Panc1 (cell line): ENCODE measurements around the gene GAMT. TPM values are rescaled to one million over a fixed set of nuclear protein-coding genes. Genes with fewer than 3 reads are reported as not detected.

ENCODE experiments used
- ATAC-seq: fragments of 200-7000 bp; cut with Tn5 transposase; 2 replicates; pipeline ENCODE4 v1.9.1; 2020; ENCODE audit warnings: mild to moderate bottlenecking, moderate library complexity
- BruUV-seq: library from RNA; stranded (reverse); fragments of 400-500 nt; replicated peaks from 2 replicates; lab custom pipeline; 2021; lab: Mats Ljungman, UMichigan
- CTCF ChIA-PET: fragments of 300-600 bp; sonication (Branson Sonifier 250); formaldehyde crosslinking; loops from one replicate; lab custom pipeline; 2022; ENCODE audit warnings: antibody characterized with exemption; lab: Charles Lee
- POLR2A ChIA-PET: fragments of 300-600 bp; sonication (Branson Sonifier 250); formaldehyde crosslinking; loops from one replicate; lab custom pipeline; 2022; ENCODE audit warnings: antibody characterized with exemption; lab: Charles Lee
- DNase-seq: peaks from one replicate; pipeline ENCODE4 v3.0.0-alpha.2; 2010; ENCODE audit warnings: low read depth, low spot score
- H3K27ac ChIP-seq: 2 replicates; pipeline ENCODE4 v1.5.1; 2011; ENCODE audit warnings: mild to moderate bottlenecking, low read length, inconsistent platforms
- H3K27me3 ChIP-seq: fragments of 200-500 bp; sonication (Bioruptor generic); 2 replicates; pipeline ENCODE4 v1.6.0; 2014; ENCODE audit warnings: low read length, inconsistent platforms; ENCODE audit not compliant: control insufficient read depth, insufficient read depth
- H3K36me3 ChIP-seq: fragments of 200-500 bp; sonication (Bioruptor generic); 2 replicates; pipeline ENCODE4 v1.5.1; 2014; ENCODE audit warnings: inconsistent platforms, mild to moderate bottlenecking, low read length, moderate library complexity; ENCODE audit not compliant: control insufficient read depth, insufficient read depth
- H3K4me1 ChIP-seq: 2 replicates; pipeline ENCODE4 v1.5.1; 2011; ENCODE audit warnings: inconsistent platforms, mild to moderate bottlenecking, low read length, moderate library complexity; ENCODE audit not compliant: control insufficient read depth, insufficient read depth
- H3K4me3 ChIP-seq, 2 experiments: 2 replicates each; pipeline ENCODE4 v1.5.1; 2011 to 2012; ENCODE audit warnings: low read depth in 2 of 2, low read length in 2 of 2, mild to moderate bottlenecking in 2 of 2, inconsistent platforms in 1 of 2, moderate library complexity in 1 of 2
- H3K9me3 ChIP-seq: fragments of 200-500 bp; sonication (Bioruptor generic); 2 replicates; pipeline ENCODE4 v1.5.1; 2014; ENCODE audit warnings: low read depth, mild to moderate bottlenecking, inconsistent platforms, low read length, moderate library complexity; ENCODE audit not compliant: control insufficient read depth, insufficient read depth
- POLR2AphosphoS5 ChIP-seq: IDR thresholded peaks from 2 replicates; pipeline ENCODE4 v1.6.1; 2012; ENCODE audit warnings: mild to moderate bottlenecking, low read depth, low read length, moderate library complexity
- SIN3A ChIP-seq: IDR thresholded peaks from 2 replicates; pipeline ENCODE4 v1.6.1; 2012; ENCODE audit warnings: low read depth, mild to moderate bottlenecking, low read length, moderate library complexity, borderline replicate concordance; ENCODE audit not compliant: insufficient read depth
- TCF7L2 ChIP-seq: IDR thresholded peaks from 2 replicates; pipeline ENCODE4 v1.6.1; 2011; ENCODE audit warnings: mild to moderate bottlenecking, low read depth, low read length, inconsistent platforms
- in situ Hi-C: cut with HindIII; loops from 2 replicates; pipeline ENCODE4 v1.10.0; 2016; ENCODE audit warnings: low sequenced_read_pairs, low pct_unique_long_range_greater_than_20kb
- intact Hi-C: fragments of 100-400 bp; cut with micrococcal nuclease; formaldehyde crosslinking; loops from one replicate; pipeline ENCODE4 v1.10.0; 2022; ENCODE audit not compliant: unreplicated experiment
- total RNA-seq: library from RNA; stranded (reverse); gene quantifications from one replicate; pipeline ENCODE4 v1.2.1, GENCODE V29; 2021; ENCODE audit not compliant: unreplicated experiment
- TF ChIP-seq, protein P1 (sequence below): fragments of 450-650 bp; IDR thresholded peaks from 2 replicates; pipeline ENCODE4 v1.5.1; 2017; ENCODE audit warnings: mild to moderate bottlenecking
- TF ChIP-seq, protein P2 (sequence below), 2 experiments: IDR thresholded peaks; 2 replicates each; pipeline ENCODE4 v1.6.1; 2011 to 2012; ENCODE audit warnings: low read depth in 2 of 2, control low read depth in 1 of 2, low read length in 1 of 2, mild to moderate bottlenecking in 1 of 2, moderate library complexity in 1 of 2; ENCODE audit not compliant: insufficient read depth in 1 of 2

GAMT gene
- total RNA-seq, 1 experiment from 2014 or later, result 21.2 TPM

DNA sequence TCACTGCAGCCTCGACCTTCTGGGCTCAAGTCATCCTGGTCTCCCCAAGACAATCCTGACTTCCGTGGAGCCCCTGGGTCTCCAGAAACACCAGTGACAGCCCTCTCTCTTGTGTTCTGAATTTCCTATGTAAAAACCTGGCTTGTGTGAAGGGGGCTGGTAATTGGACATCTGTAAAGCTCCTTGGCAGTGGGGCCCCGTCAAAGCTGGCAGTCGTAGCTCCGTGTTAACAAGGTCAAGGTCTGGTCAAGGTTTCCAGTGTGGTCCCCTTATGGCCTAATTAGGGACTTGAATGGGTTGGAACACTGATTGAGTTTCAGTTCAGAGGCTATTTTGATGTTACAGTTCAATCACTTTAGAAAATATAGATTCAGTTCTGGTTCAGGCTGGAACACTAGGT is 50.5 kb downstream of the GAMT start:
- Histone ChIP-seq H3K4me1 (peaks cover 7% of the 10 kb centered on the region; the same call in 1 of the 2 replicates), H3K9me3 (no peaks in the 10 kb centered on the region), H3K27ac (no peak overlapping the region), H3K36me3 (no peaks in the 10 kb centered on the region; the same call in 1 of the 2 replicates), H3K4me3 (no peak overlapping the region), H3K27me3 (no peaks in the 10 kb centered on the region)
- in situ Hi-C loops (no loop called here), intact Hi-C loops (no loop called here)
- DNase-seq (no peak), ATAC-seq (no peak)
- CTCF ChIA-PET, result no interaction called here
- no TSS peak for BruUV-seq
- TF ChIP-seq, protein P1, sequence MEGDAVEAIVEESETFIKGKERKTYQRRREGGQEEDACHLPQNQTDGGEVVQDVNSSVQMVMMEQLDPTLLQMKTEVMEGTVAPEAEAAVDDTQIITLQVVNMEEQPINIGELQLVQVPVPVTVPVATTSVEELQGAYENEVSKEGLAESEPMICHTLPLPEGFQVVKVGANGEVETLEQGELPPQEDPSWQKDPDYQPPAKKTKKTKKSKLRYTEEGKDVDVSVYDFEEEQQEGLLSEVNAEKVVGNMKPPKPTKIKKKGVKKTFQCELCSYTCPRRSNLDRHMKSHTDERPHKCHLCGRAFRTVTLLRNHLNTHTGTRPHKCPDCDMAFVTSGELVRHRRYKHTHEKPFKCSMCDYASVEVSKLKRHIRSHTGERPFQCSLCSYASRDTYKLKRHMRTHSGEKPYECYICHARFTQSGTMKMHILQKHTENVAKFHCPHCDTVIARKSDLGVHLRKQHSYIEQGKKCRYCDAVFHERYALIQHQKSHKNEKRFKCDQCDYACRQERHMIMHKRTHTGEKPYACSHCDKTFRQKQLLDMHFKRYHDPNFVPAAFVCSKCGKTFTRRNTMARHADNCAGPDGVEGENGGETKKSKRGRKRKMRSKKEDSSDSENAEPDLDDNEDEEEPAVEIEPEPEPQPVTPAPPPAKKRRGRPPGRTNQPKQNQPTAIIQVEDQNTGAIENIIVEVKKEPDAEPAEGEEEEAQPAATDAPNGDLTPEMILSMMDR, result no peak
- TF ChIP-seq, protein P2, sequence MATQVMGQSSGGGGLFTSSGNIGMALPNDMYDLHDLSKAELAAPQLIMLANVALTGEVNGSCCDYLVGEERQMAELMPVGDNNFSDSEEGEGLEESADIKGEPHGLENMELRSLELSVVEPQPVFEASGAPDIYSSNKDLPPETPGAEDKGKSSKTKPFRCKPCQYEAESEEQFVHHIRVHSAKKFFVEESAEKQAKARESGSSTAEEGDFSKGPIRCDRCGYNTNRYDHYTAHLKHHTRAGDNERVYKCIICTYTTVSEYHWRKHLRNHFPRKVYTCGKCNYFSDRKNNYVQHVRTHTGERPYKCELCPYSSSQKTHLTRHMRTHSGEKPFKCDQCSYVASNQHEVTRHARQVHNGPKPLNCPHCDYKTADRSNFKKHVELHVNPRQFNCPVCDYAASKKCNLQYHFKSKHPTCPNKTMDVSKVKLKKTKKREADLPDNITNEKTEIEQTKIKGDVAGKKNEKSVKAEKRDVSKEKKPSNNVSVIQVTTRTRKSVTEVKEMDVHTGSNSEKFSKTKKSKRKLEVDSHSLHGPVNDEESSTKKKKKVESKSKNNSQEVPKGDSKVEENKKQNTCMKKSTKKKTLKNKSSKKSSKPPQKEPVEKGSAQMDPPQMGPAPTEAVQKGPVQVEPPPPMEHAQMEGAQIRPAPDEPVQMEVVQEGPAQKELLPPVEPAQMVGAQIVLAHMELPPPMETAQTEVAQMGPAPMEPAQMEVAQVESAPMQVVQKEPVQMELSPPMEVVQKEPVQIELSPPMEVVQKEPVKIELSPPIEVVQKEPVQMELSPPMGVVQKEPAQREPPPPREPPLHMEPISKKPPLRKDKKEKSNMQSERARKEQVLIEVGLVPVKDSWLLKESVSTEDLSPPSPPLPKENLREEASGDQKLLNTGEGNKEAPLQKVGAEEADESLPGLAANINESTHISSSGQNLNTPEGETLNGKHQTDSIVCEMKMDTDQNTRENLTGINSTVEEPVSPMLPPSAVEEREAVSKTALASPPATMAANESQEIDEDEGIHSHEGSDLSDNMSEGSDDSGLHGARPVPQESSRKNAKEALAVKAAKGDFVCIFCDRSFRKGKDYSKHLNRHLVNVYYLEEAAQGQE (IDR thresholded peaks at IDR 0.05; ENCODE audit: insufficient read depth in 1 of 2, low read depth in 2 of 2, low read length in 1 of 2), result no peak
- TF ChIP-seq POLR2AphosphoS5 (no peak), SIN3A (no peak), TCF7L2 (no peak)
- POLR2A ChIA-PET, result interaction anchor here (0.5 kb wide), 1 partner anchor 70 kb away, joined by 3 read pairs; no protein-coding TSS in a partner anchor

DNA sequence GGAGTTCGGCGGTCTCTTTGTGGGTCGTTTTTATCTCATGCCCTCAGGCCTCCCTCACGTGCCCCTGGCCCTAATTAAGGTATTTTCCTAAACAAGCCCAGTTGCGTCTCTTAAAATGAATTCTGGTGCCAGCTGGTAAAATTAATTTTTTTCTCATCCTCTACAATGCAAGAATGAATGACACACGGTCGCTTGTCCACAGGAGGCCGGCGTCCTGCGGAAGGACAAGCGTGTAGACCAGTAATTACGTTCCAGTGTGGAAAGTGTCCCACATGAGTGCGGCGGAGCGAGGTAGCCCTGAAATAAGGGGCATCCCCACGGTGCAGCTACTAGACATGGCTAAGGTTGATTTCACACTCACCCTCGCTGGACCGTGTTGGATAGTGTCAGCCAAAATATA is 52.1 kb downstream of the GAMT start:
- BruUV-seq, result no TSS peak
- in situ Hi-C loops, result no loop called here
- CTCF ChIA-PET, result no interaction called here

More for the DNA sequence above, 52.1 kb downstream of the GAMT start:
- intact Hi-C loops, result no loop called here
- Histone ChIP-seq H3K9me3 (no peaks in the 10 kb centered on the region), H3K4me3 (no peak overlapping the region), H3K36me3 (no peaks in the 10 kb centered on the region), H3K27me3 (no peaks in the 10 kb centered on the region), H3K27ac (no peak overlapping the region), H3K4me1 (peaks cover 4% of the 10 kb centered on the region; the same call in 1 of the 2 replicates)
- DNase-seq (no peak), ATAC-seq (no peak)
- no peak for TF ChIP-seq TCF7L2
- TF ChIP-seq POLR2AphosphoS5, result no peak
- TF ChIP-seq SIN3A, result no peak
- TF ChIP-seq, protein P2 (IDR thresholded peaks at IDR 0.05; ENCODE audit: insufficient read depth in 1 of 2, low read depth in 2 of 2, low read length in 1 of 2), result no peak
- TF ChIP-seq, protein P1, result no peak
- POLR2A ChIA-PET, result no interaction called here

Other genes starting within 250 kb of the GAMT start
- gene SBNO2, start 227.3 kb downstream of the GAMT start, total RNA-seq, result 101 TPM
- 116 TPM for gene STK11, start 195.8 kb downstream of the GAMT start, total RNA-seq
- 14.5 TPM for gene CBARP, start 163.5 kb downstream of the GAMT start, total RNA-seq
- 218 TPM for gene ATP5F1D, start 159.8 kb downstream of the GAMT start, total RNA-seq
- 118 TPM for gene MIDN, start 153.0 kb downstream of the GAMT start, total RNA-seq
- gene CIRBP, start 132.2 kb downstream of the GAMT start, total RNA-seq, result 66.6 TPM
- 133 TPM for gene FAM174C, start 126.0 kb downstream of the GAMT start, total RNA-seq
- gene EFNA2, start 115.7 kb downstream of the GAMT start, total RNA-seq, result 7.8 TPM
- gene NDUFS7, start 17.6 kb downstream of the GAMT start, total RNA-seq, result 73.0 TPM
- gene DAZAP1, start 6.0 kb upstream of the GAMT start, total RNA-seq, result 195 TPM
- gene RPS15, start 36.9 kb upstream of the GAMT start, total RNA-seq, result 1,067 TPM
- 11.9 TPM for gene APC2, start 48.6 kb upstream of the GAMT start, total RNA-seq
- 34.7 TPM for gene C19orf25, start 77.7 kb upstream of the GAMT start, total RNA-seq
- 9.9 TPM for gene PCSK4, start 88.8 kb upstream of the GAMT start, total RNA-seq
- gene REEP6, start 89.6 kb upstream of the GAMT start, total RNA-seq, result 9.2 TPM
- gene ADAMTSL5, start 111.5 kb upstream of the GAMT start, total RNA-seq, result 20.6 TPM
- not detected for gene PLK5, start 122.5 kb upstream of the GAMT start, total RNA-seq
- 73.7 TPM for gene MEX3D, start 166.8 kb upstream of the GAMT start, total RNA-seq
- 139 TPM for gene MBD3, start 191.3 kb upstream of the GAMT start, total RNA-seq
- 300 TPM for gene UQCR11, start 203.9 kb upstream of the GAMT start, total RNA-seq